Stimulated activated memory B cell treated with anti-CD40 and anti-IgM and Interleukin-4, amounts not matched to agents 10 μg/mL and 1 μg/mL and 100 μg/mL, for 72 hours (primary cell): ENCODE measurements around the gene PDE8A.

ENCODE experiments used
- ATAC-seq: fragments of 150-1000 bp; cut with Tn5 transposase; 2 replicates; pipeline ENCODE4 v1.10.0; 2021
- H3K27ac Mint-ChIP-seq: one replicate; pipeline ENCODE4 v1.8.0; 2022; ENCODE audit warnings: mild to moderate bottlenecking, mixed read lengths
- H3K27me3 Mint-ChIP-seq: one replicate; pipeline ENCODE4 v1.8.0; 2022; ENCODE audit warnings: mixed read lengths
- H3K36me3 Mint-ChIP-seq: one replicate; pipeline ENCODE4 v1.8.0; 2022; ENCODE audit warnings: mixed read lengths
- H3K4me1 Mint-ChIP-seq: one replicate; pipeline ENCODE4 v1.8.0; 2022; ENCODE audit warnings: mixed read lengths
- H3K4me3 Mint-ChIP-seq: one replicate; pipeline ENCODE4 v1.8.0; 2022; ENCODE audit warnings: mild to moderate bottlenecking, moderate library complexity, mixed read lengths
- H3K9me3 Mint-ChIP-seq: one replicate; pipeline ENCODE4 v1.8.0; 2022; ENCODE audit warnings: mixed read lengths

Gene PDE8A

DNA sequence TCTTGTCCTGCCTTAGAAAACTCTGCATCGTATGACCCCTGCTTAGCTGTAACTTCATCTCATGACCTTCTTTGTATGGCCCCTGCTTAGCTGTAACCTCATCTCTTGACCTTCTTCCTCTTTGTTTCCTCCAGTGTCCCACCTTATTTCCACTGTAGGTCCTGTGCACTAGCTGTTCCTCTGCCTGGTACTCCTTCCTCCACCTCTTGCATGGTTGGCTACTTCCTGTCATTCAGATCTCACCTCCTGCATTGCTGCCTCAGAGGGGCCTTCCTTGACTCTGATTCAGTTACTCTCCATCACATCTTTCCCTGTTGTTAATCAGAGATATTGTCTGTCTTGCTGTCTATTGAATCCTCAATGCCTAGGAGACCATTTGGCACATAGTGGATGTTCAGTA lies 63.2 kb downstream of the PDE8A start:
- peaks cover 27% of the 10 kb centered on the region for H3K4me1 Mint-ChIP-seq
- no peaks in the 10 kb centered on the region for H3K36me3 Mint-ChIP-seq
- H3K27ac Mint-ChIP-seq = peak overlapping the region; percentile 8
- no peak overlapping the region for H3K4me3 Mint-ChIP-seq
- H3K27me3 Mint-ChIP-seq = no peaks in the 10 kb centered on the region
- no peak for ATAC-seq
- H3K9me3 Mint-ChIP-seq = no peaks in the 10 kb centered on the region

DNA sequence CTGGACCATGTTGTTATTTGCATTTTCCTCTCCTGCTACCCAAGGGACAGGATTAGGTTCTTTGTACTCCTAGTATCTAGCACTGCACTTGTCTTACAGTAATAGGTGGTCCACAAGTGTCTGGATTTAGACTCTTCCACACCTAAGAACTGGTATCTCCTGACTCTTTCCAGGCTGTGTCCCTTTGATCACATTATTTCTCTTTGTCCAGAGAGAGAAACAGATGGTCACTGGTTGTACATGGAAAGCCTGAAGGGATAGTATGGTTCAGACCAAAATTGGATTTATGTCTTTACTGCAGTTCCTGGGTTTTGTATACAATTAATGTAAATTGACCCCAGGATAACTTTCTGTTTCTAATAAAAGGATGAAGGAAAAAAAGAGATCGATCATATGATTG lies 64.0 kb downstream of the PDE8A start:
- ATAC-seq = no peak
- Mint-ChIP-seq H3K9me3 (no peaks in the 10 kb centered on the region), H3K36me3 (no peaks in the 10 kb centered on the region), H3K27ac (no peak overlapping the region), H3K27me3 (no peaks in the 10 kb centered on the region), H3K4me1 (peaks cover 34% of the 10 kb centered on the region), H3K4me3 (no peak overlapping the region)

DNA sequence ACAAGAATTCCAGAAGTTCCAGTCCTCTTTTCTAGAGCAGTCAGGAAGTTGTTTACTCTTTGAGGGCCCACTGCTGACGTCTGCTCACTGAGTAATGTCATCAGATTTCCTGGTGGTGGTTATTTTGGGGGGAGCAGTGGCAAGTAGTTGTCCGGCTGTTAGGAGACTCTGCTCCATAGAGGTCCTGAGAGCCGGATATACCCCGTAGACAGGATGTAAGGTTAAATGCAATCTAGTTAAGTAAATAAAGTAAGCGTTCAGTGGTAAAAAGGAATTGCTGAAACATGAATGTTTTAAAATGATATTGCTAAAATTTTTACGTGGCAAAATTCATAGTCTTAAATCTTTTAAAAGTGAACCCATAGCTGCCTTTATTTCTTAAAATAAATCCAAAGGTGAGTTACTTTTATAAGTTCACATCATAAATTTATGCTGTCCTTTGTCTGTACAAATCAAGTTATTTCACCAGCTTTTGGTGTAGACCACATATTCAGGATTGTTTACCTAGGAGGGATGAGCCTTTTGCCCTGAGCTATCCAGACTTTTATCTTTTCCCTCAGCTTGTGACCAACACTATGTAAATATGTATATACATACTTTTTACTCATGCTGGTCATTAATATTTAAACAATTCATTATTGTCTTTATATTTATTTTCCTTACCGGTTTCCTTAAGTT lies 65.8 kb downstream of the PDE8A start:
- ATAC-seq = no peak
- no peaks in the 10 kb centered on the region for H3K27me3 Mint-ChIP-seq
- H3K4me1 Mint-ChIP-seq = peaks cover 23% of the 10 kb centered on the region
- no peaks in the 10 kb centered on the region for H3K9me3 Mint-ChIP-seq
- H3K36me3 Mint-ChIP-seq = no peaks in the 10 kb centered on the region
- no peak overlapping the region for H3K27ac Mint-ChIP-seq
- no peak overlapping the region for H3K4me3 Mint-ChIP-seq

DNA sequence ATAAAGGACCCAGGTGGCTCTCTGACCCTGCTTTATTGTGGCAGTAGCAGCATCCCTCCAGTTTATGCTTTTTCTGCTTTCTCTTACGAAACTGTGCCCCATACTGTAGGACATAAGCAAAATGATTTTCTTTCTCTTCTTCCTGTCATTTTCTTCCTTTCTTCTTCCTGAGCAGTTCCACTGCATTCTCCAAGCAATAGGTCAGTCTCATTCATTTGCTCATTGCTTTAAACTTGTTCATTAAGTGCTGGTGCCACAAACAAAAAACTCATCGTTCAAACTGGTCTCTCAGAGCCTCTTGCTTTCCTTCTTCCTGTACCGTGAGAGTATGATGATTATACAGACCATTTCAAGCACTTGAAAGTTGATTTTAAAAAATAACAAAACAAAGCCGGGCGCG lies 66.8 kb downstream of the PDE8A start:
- H3K36me3 Mint-ChIP-seq = no peaks in the 10 kb centered on the region
- H3K9me3 Mint-ChIP-seq = no peaks in the 10 kb centered on the region
- ATAC-seq = no peak
- H3K4me3 Mint-ChIP-seq = no peak overlapping the region
- H3K27ac Mint-ChIP-seq = no peak overlapping the region
- H3K27me3 Mint-ChIP-seq = no peaks in the 10 kb centered on the region
- peaks cover 23% of the 10 kb centered on the region for H3K4me1 Mint-ChIP-seq

DNA sequence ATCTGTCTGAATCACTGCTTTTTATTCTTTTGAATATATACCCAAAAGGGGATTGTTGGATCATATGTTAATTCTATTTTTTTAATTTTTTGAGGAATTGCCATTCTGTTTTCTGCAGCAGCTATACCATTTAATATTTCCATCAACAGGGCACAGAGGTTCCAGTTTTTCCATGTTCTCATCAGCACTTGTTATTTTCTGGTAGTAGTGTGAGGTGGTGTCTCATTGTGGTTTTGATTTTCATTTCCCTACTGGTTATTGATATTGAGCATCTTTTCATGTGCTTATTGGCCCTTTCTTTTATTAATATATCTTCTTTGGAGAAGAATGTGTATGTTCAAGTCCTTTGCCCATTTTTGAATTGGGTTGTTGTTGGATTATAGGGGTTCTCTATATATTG lies 68.1 kb downstream of the PDE8A start:
- no peak overlapping the region for H3K27ac Mint-ChIP-seq
- H3K36me3 Mint-ChIP-seq = peaks cover 4% of the 10 kb centered on the region
- no peak overlapping the region for H3K4me3 Mint-ChIP-seq
- no peaks in the 10 kb centered on the region for H3K27me3 Mint-ChIP-seq
- H3K4me1 Mint-ChIP-seq = peaks cover 29% of the 10 kb centered on the region
- no peak for ATAC-seq
- no peaks in the 10 kb centered on the region for H3K9me3 Mint-ChIP-seq

DNA sequence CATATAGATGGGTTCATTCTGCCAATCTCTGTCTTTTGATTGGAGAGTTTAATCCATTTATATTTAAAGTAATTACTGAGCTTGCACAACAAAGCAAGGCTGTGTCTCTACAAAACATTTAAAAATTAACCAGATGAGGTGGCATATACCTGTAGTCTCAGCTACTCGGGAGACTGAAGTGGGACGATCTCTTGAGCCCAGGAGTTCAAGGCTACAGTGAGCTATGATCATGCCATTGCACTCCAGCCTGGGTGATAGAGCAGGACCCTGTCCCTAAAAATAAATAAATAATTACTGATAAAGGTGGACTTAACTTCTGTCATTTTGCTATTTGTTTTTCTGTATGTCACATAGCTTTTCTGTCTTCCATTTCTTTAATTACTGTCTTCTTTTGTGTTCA lies 78.1 kb downstream of the PDE8A start:
- Mint-ChIP-seq H3K9me3 (peaks cover 26% of the 10 kb centered on the region), H3K4me1 (peaks cover 35% of the 10 kb centered on the region), H3K27ac (no peak overlapping the region), H3K36me3 (peaks cover 64% of the 10 kb centered on the region), H3K4me3 (no peak overlapping the region), H3K27me3 (no peaks in the 10 kb centered on the region)
- ATAC-seq = no peak

DNA sequence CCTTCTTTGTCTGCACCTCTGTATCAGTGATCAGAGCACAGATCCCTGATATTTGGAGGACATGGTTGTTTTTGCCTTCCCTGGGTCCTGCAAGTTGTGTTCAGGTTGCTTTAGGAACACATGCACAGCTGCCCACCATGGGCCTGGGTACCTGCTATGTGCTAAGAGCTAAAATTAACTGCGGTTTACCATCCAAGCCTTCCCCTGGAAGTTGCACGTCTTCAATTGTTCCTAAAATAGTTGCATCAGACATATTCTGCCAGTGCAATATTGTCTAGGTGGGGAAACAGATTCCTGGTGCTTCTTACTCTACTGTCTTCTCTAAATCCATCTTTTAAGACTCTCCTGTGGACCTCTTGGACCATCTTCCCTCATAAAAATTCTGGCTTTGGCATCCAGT lies 80.9 kb downstream of the PDE8A start:
- Mint-ChIP-seq H3K27ac (no peak overlapping the region), H3K9me3 (peaks cover 19% of the 10 kb centered on the region), H3K36me3 (peaks cover 48% of the 10 kb centered on the region), H3K27me3 (no peaks in the 10 kb centered on the region), H3K4me1 (peaks cover 29% of the 10 kb centered on the region), H3K4me3 (no peak overlapping the region)
- no peak for ATAC-seq

DNA sequence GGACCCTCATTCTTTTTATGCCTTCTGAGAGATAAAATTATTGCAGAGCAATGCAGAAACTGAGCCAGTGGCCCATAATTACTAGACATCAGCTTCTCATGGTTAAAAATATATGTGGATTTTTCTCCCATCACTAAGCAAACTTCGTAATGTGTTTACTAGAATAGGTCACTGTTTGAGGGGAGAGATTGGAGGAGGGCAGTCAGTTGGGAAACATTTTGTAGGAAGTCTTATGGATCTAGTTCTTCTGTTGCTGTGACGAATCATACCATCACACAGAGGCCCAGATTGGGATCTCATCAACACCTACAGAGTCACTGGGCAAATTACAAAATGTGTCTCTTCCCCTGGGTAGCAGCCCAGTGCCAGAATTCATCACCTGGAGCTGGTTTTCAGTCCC lies 81.4 kb downstream of the PDE8A start:
- Mint-ChIP-seq H3K27me3 (no peaks in the 10 kb centered on the region), H3K9me3 (peaks cover 16% of the 10 kb centered on the region), H3K4me1 (peaks cover 24% of the 10 kb centered on the region), H3K27ac (no peak overlapping the region), H3K4me3 (no peak overlapping the region), H3K36me3 (peaks cover 42% of the 10 kb centered on the region)
- no peak for ATAC-seq

DNA sequence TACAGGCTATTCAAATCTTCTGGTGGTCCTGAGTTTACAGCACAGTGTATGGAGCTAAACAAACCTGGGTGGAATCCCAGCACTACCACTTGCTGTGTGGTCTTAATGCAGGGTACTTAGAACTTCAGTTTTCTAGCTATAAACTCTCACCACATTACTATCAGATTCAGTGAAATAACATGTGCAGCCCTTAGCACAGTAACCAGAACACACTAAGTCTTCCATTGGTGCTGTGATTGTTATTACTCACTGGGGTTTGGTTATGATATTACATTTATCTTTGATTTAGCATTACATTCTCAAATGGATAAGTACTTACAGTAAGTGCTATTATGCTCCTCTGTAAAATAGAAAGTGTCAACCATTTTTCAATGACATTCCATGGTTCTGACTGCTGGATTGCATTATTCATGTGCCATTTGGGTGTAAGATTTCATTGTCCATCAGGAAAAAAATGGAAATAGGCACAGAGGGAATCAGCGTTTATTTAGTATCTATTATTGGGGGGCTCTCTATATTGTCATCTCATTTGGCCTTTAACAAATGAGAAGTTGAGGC lies 81.9 kb downstream of the PDE8A start:
- H3K27ac Mint-ChIP-seq = no peak overlapping the region
- H3K4me3 Mint-ChIP-seq = no peak overlapping the region
- ATAC-seq = no peak
- peaks cover 16% of the 10 kb centered on the region for H3K9me3 Mint-ChIP-seq
- peaks cover 37% of the 10 kb centered on the region for H3K36me3 Mint-ChIP-seq
- H3K27me3 Mint-ChIP-seq = no peaks in the 10 kb centered on the region
- peaks cover 19% of the 10 kb centered on the region for H3K4me1 Mint-ChIP-seq

DNA sequence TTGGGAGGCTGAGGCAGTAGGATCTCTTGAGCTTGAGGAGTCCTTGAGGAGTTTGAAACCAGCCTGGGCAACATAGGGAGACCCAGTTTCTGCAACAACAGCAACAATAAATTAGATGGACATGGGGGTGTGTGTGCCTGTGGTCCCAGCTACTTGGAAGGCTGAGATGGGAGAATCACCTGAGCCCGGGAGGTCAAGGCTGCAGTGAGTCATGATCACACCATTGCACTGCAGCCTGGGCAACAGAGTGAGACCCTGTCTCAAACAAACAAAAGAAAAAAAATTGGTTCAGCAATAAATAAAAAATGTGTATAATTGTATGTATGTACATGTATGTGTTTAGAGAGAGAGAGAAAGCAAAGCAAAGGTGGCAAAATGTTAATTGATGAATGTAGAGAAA lies 83.1 kb downstream of the PDE8A start:
- Mint-ChIP-seq H3K4me3 (no peak overlapping the region), H3K27me3 (no peaks in the 10 kb centered on the region), H3K9me3 (peaks cover 11% of the 10 kb centered on the region), H3K36me3 (peaks cover 31% of the 10 kb centered on the region), H3K27ac (no peak overlapping the region), H3K4me1 (peaks cover 10% of the 10 kb centered on the region)
- ATAC-seq = no peak

DNA sequence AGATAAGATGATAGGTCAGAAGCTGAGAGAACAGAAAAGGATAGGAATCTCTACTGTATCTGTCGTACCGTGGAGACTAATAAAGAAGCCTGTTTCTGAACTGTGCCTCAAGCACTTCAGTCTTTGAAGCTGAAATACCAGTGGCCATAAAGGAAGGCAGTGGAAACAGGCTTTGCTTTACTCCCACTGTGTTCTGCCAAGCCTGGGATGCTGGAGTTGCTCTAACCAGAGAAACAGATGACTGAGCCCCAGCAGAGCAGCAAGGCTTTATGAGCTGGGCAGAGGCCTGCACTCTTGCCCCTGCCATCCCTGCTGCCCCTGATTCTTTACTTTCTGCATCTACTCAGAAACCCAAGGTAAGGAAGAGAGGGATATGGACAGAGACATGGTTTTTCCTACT lies 89.4 kb downstream of the PDE8A start:
- H3K4me3 Mint-ChIP-seq = no peak overlapping the region
- H3K4me1 Mint-ChIP-seq = no peaks in the 10 kb centered on the region
- no peak overlapping the region for H3K27ac Mint-ChIP-seq
- no peak for ATAC-seq
- H3K9me3 Mint-ChIP-seq = no peaks in the 10 kb centered on the region
- peaks cover 54% of the 10 kb centered on the region for H3K36me3 Mint-ChIP-seq
- no peaks in the 10 kb centered on the region for H3K27me3 Mint-ChIP-seq

DNA sequence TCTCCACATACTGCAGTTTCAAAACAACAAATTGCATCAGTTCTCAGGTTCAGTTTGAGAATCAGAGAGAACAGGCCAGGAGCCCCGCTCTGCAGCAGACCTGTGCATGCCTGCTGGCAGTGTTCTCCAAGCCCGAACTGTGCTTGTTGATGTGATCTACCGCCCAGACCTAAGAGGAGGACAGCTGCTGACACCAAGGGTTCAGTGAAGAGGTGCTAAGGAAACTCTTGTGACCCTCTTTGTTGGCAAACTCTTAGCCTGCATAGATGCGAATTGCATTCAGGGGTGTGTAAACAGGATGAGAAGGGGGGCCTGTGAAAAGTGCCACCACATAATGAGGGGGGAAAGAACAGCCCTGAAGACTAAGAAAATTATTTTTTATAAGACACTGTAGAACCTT lies 89.8 kb downstream of the PDE8A start:
- no peaks in the 10 kb centered on the region for H3K27me3 Mint-ChIP-seq
- no peak overlapping the region for H3K27ac Mint-ChIP-seq
- H3K4me3 Mint-ChIP-seq = no peak overlapping the region
- ATAC-seq = no peak
- no peaks in the 10 kb centered on the region for H3K4me1 Mint-ChIP-seq
- H3K9me3 Mint-ChIP-seq = no peaks in the 10 kb centered on the region
- H3K36me3 Mint-ChIP-seq = peaks cover 57% of the 10 kb centered on the region

DNA sequence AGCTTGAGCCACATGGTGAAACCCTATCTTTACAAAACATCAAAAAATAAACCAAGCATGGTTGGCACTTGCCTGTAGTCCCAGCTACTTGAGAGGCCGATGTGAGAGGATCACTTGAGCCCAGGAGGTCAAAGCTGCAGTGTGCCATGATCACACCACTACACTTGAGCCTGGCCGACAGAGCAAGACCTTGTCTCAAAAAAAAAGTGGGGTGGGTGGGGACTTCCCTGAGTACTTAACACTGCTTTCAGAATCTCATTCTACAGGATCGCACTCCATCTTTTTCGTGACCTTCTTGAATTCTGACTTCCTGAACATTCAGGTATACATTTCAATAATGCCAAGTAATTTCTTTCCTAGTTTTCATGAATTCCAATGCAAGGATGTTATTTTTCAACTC lies 91.3 kb downstream of the PDE8A start:
- Mint-ChIP-seq H3K36me3 (peaks cover 62% of the 10 kb centered on the region), H3K27ac (peak overlapping the region; percentile 20), H3K4me1 (no peaks in the 10 kb centered on the region), H3K4me3 (no peak overlapping the region), H3K9me3 (no peaks in the 10 kb centered on the region), H3K27me3 (no peaks in the 10 kb centered on the region)
- ATAC-seq = no peak

DNA sequence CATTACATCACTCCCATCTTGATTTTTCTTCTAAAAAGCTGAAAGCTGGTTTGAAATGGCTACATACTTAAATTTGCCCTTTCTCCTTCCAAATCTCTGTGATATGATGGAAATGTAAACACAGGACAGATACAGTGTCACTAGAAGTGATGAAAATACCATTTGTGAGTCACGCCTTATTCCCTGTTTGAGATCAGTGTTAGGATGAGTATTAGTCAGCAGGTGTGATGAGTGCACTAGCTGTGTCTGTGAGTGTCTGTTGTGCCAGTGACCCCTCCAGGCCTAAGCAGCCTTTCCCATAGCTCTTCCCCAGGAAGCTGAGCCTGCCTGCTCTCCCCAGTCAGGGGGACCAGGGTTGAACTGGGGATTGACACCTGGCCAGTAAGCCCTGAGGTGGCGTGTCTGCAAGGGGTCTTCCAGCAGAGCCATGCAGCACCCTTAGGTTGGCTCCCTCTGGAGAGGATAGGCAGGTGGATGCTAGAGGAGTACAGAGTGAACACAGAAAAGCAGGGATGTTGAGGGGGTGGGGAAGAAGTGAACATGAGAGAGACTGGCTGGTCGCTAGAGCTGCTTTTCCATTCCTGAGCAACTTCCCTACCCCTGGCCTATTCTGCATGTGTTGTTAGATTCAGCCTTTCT lies 92.0 kb downstream of the PDE8A start:
- Mint-ChIP-seq H3K36me3 (peaks cover 69% of the 10 kb centered on the region), H3K27me3 (no peaks in the 10 kb centered on the region), H3K4me1 (no peaks in the 10 kb centered on the region), H3K9me3 (no peaks in the 10 kb centered on the region), H3K4me3 (no peak overlapping the region), H3K27ac (peak overlapping the region; percentile 20)
- ATAC-seq = peak; percentile 53

DNA sequence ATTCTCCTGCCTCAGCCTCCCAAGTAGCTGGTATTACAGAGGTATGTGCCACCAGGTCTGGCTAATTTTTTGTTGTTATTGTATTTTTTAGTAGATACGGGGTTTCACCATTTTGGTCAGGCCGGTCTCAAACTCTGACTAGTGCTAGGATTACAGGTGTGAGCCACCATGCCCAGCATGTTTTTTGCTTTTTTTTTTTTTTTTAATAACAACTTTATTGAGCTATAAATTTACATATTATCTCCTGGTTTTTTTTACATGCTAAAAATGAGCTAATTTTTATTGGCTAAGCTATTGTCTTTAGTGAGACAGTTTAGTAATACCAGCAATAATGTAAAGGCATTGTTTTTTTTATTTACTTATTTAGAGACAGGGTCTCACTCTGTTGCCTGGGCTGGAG lies 105.2 kb downstream of the PDE8A start:
- Mint-ChIP-seq H3K4me1 (no peaks in the 10 kb centered on the region), H3K27me3 (no peaks in the 10 kb centered on the region), H3K4me3 (no peak overlapping the region), H3K9me3 (no peaks in the 10 kb centered on the region), H3K36me3 (peaks cover 54% of the 10 kb centered on the region), H3K27ac (no peak overlapping the region)
- no peak for ATAC-seq

DNA sequence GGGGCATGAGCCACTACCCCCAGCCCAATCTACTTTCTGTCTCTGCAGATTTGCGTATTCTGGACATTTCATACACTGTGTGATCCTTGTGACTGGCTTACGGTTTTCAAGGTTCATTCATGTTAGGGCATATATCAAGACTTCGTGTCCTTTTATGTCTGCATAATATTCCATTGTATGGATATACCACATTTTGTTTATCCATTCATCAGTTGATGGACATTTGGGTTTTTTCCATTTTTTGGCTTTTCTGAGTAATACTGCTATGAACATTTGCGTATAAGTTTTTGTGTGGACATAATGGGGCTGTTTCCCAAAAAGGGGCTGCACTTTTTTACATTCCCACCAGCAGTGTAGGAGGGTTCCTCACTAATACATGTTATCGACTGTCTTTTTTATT lies 106.6 kb downstream of the PDE8A start:
- ATAC-seq = no peak
- no peaks in the 10 kb centered on the region for H3K4me1 Mint-ChIP-seq
- peaks cover 68% of the 10 kb centered on the region for H3K36me3 Mint-ChIP-seq
- H3K9me3 Mint-ChIP-seq = no peaks in the 10 kb centered on the region
- no peak overlapping the region for H3K27ac Mint-ChIP-seq
- H3K27me3 Mint-ChIP-seq = no peaks in the 10 kb centered on the region
- H3K4me3 Mint-ChIP-seq = no peak overlapping the region
